SU-DHL-6 (cell line): ENCODE measurements around the gene GOSR2.

Experiments used
- CTCF ChIP-seq: fragments of 200-600 bp; sonication (generic); IDR thresholded peaks from one replicate; pipeline ENCODE4 v1.5.1; 2017; ENCODE audit warnings: antibody characterized with exemption, mild to moderate bottlenecking, low read length, moderate library complexity; ENCODE audit not compliant: insufficient read depth, poor library complexity, severe bottlenecking
- EZH2phosphoT487 ChIP-seq: fragments of 200-600 bp; sonication (generic), shearing (Covaris generic); conservative IDR thresholded peaks from 2 replicates; pipeline ENCODE4 v1.6.1; 2018; ENCODE audit warnings: mild to moderate bottlenecking, antibody characterized with exemption, low read length, moderate library complexity, mixed read lengths

- TF ChIP-seq EZH2phosphoT487 (no peak), CTCF (no peak)
Observed at GRCh38 chr17:46963571-46963970, 40.6 kb downstream of the GOSR2 start.
